Pancreas (tissue), 10 donors: ENCODE results near the gene CD79A. TPM values are rescaled to one million over a fixed set of nuclear protein-coding genes. Genes with fewer than 3 reads are reported as not detected.

Source experiments
- ATAC-seq, 4 donors: fragments of 200-7000 bp; cut with Tn5 transposase; one replicate each; pipeline versions ENCODE4 v1.8.0 to v1.9.1; 2020; ENCODE audit warnings: mild to moderate bottlenecking in 4 of 4, moderate library complexity in 4 of 4
- DNase-seq, 6 donors: peaks; one replicate each; pipeline ENCODE4 v3.0.0-alpha.2; 2020
- FAIRE-seq: peaks from 2 replicates; lab custom pipeline; 2012; peaks lifted over from hg19 to GRCh38; lab: Jason Lieb, UNC
- H3K27ac ChIP-seq, 4 donors: fragments of 200-600 bp; sonication (generic); 1 replicate in 3 of 4; 2 replicates in 1 of 4; pipeline versions ENCODE4 v1.5.0 to v1.8.0; 2020
- H3K27me3 ChIP-seq, 4 donors: fragments of 200-600 bp; one replicate each; pipeline ENCODE4 v1.8.0; 2021
- H3K36me3 ChIP-seq, 3 donors: fragments of 200-600 bp; sonication (generic) in 1 of 3; one replicate each; pipeline versions ENCODE4 v1.5.0 to v1.8.0; 2020 to 2021
- H3K4me1 ChIP-seq, 3 donors: fragments of 200-600 bp; one replicate each; pipeline ENCODE4 v1.8.0; 2021
- H3K4me3 ChIP-seq, 4 donors: fragments of 200-600 bp; sonication (generic) in 2 of 4; one replicate each; pipeline versions ENCODE4 v1.5.0 to v1.8.0; 2020 to 2021
- H3K9me3 ChIP-seq, 4 donors: fragments of 200-600 bp; one replicate each; pipeline ENCODE4 v1.8.0; 2021
- CTCF ChIP-seq, 4 donors: fragments of 200-600 bp; sonication (generic) in 3 of 4; IDR thresholded peaks; one replicate each; pipeline versions ENCODE4 v1.5.0 to v1.8.0; 2021; ENCODE audit warnings: antibody characterized with exemption in 4 of 4
- WGBS, 2 donors: extraction: QIAGEN DNeasy Blood & Tissue Kit; methylation state at CpG; one replicate each; pipeline ENCODE4 v1.1.7; 2013; 5-methylcytosine and 5-hydroxymethylcytosine counted together
- intact Hi-C, 3 donors: fragments of 100-400 bp; cut with DNase I; formaldehyde crosslinking; loops; one replicate each; pipeline versions ENCODE4 v1.11.1 to v1.14.2; 2022
- polyA plus RNA-seq, 2 donors: library from polyadenylated mRNA; stranded (reverse); fragments of 200-250 nt; gene quantifications; one replicate each; pipeline ENCODE4 v1.2.3, GENCODE V29; 2013
- total RNA-seq, 6 donors: library from RNA; stranded (reverse); fragmentation: NEBNext Ultra II Directional in 4 of 6; extraction: Animal tissue kit (Norgen Biotek cat#: 25700) in 4 of 6; gene quantifications; one replicate each; pipeline versions ENCODE4 v1.2.1 to v1.2.4, GENCODE V29; 2021 to 2023
- donor health status: healthy with polysubstance abuse.
- donor health status: DM: no; HTN: no; CAD: no; lungs with moderate emphysema.
- donor health status: DM: no; HTN: no; CAD: no.
- donor health status: control.
- donor health status: control.
- donor health status: Bipolar disorder and iron deficiency.
- donor health status: DM: yes; HTN: yes; CAD: no.
- donor health status: DM: no; HTN: no; CAD: no.
- donor health status: DM: no; HTN: no; CAD: no.
- donor health status: DM: yes; HTN: yes; CAD: no.

CD79A gene
- total and polyA plus RNA-seq, 8 donors = 0.11 to 1.00 (median 0.28) TPM; not detected in 1

- WGBS, 2 donors = 74 to 89% methylated on average over 33 of the region's 33 CpGs
- TF ChIP-seq CTCF (IDR thresholded peaks at IDR 0.05) = no peak
- ATAC-seq = no peak
- Histone ChIP-seq H3K9me3 (no peaks in the 10 kb centered on the region), H3K27me3 (peaks cover 0 to 7% (median 0%) of the 10 kb centered on the region in 4 donors), H3K4me1 (no peaks in the 10 kb centered on the region), H3K36me3 (no peaks in the 10 kb centered on the region), H3K27ac (no peak overlapping the region), H3K4me3 (no peak overlapping the region)
- intact Hi-C loops = no loop called here
- DNase-seq = peak in 1 of 6 donors; percentile 9
- FAIRE-seq = no peak
Observed at GRCh38 chr19:41919948-41920712, 43.1 kb downstream of the CD79A start.

- 24 to 30% methylated on average over 20 to 26 of the region's 26 CpGs for WGBS, 2 donors
- H3K4me1 ChIP-seq = no peaks in the 10 kb centered on the region
- peak in 1 of 6 donors; percentile 51 for DNase-seq
- no peak for TF ChIP-seq CTCF (IDR thresholded peaks at IDR 0.05)
- no peaks in the 10 kb centered on the region for H3K27me3 ChIP-seq
- FAIRE-seq = no peak
- no peaks in the 10 kb centered on the region for H3K9me3 ChIP-seq
- H3K36me3 ChIP-seq = no peaks in the 10 kb centered on the region
- intact Hi-C loops = no loop called here
- H3K27ac ChIP-seq = no peak overlapping the region
- ATAC-seq = no peak
- H3K4me3 ChIP-seq = no peak overlapping the region
Observed at GRCh38 chr19:41920882-41921576, 44.0 kb downstream of the CD79A start.

GRCh38 chr19:41921577-41922576 lies 44.8 kb downstream of the CD79A start:
- Histone ChIP-seq H3K4me3 (no peak overlapping the region), H3K4me1 (no peaks in the 10 kb centered on the region), H3K9me3 (no peaks in the 10 kb centered on the region), H3K36me3 (no peaks in the 10 kb centered on the region), H3K27ac (no peak overlapping the region), H3K27me3 (no peaks in the 10 kb centered on the region)
- DNase-seq (peak in 1 of 6 donors; percentile 37), ATAC-seq (no peak), FAIRE-seq (no peak)
- no peak for TF ChIP-seq CTCF (IDR thresholded peaks at IDR 0.05)
- WGBS, 2 donors = 42 to 44% methylated on average over 19 to 22 of the region's 22 CpGs
- intact Hi-C loops = no loop called here

- DNase-seq = peak in 1 of 6 donors; percentile 52
- ATAC-seq = no peak
- H3K4me3 ChIP-seq = no peak overlapping the region
- no peaks in the 10 kb centered on the region for H3K9me3 ChIP-seq
- H3K4me1 ChIP-seq = no peaks in the 10 kb centered on the region
- H3K36me3 ChIP-seq = no peaks in the 10 kb centered on the region
- no peak for TF ChIP-seq CTCF (IDR thresholded peaks at IDR 0.05)
- FAIRE-seq = no peak
- H3K27ac ChIP-seq = no peak overlapping the region
- 25 to 29% methylated on average over 15 to 18 of the region's 18 CpGs for WGBS, 2 donors
- no peaks in the 10 kb centered on the region for H3K27me3 ChIP-seq
- intact Hi-C loops = no loop called here
Observed at GRCh38 chr19:41922585-41922984, 45.5 kb downstream of the CD79A start.
